Muscle of leg (tissue), 11 donors: ENCODE data around the gene IVD. TPM values are rescaled to one million over a fixed set of nuclear protein-coding genes. Genes with fewer than 3 reads are reported as not detected.

Experiments
- DNase-seq: peaks from one replicate; pipeline ENCODE4 v3.0.0; 2013
- H3K27ac ChIP-seq: one replicate; pipeline ENCODE4 v1.5.1; 2013; ENCODE audit warnings: mild to moderate bottlenecking, low read length, control low read depth
- H3K27me3 ChIP-seq: one replicate; pipeline ENCODE4 v1.6.1; 2013; ENCODE audit warnings: low read length; ENCODE audit not compliant: control insufficient read depth, insufficient read depth
- H3K36me3 ChIP-seq: one replicate; pipeline ENCODE4 v1.6.1; 2013; ENCODE audit warnings: low read length; ENCODE audit not compliant: control insufficient read depth, insufficient read depth
- H3K4me1 ChIP-seq: one replicate; pipeline ENCODE4 v1.6.1; 2013; ENCODE audit warnings: low read length; ENCODE audit not compliant: control insufficient read depth, insufficient read depth
- H3K4me3 ChIP-seq: one replicate; pipeline ENCODE4 v1.5.1; 2013; ENCODE audit warnings: low read length, control low read depth
- H3K9me3 ChIP-seq: replicated peaks from 2 replicates; pipeline ENCODE4 v1.6.1; 2013; ENCODE audit warnings: low read depth, low read length; ENCODE audit not compliant: control insufficient read depth
- WGBS: methylation state at CpG from one replicate; pipeline ENCODE4 v1.1.5; 2013; ENCODE audit warnings: missing lambda C conversion rate; ENCODE audit not compliant: insufficient coverage; 5-methylcytosine and 5-hydroxymethylcytosine counted together
- polyA plus RNA-seq, 8 donors: library from polyadenylated mRNA; unstranded; fragments of 120-200 nt; gene quantifications; one replicate each; pipeline versions ENCODE4 v1.2.1 to v1.2.3, GENCODE V29; 2013; ENCODE audit warnings: inconsistent platforms in 1 of 8, low replicate concordance in 1 of 8; ENCODE audit not compliant: insufficient read length in 8 of 8, insufficient read depth in 1 of 8
- total RNA-seq: library from RNA; stranded (reverse); fragments of 120-200 nt; gene quantifications from one replicate; pipeline ENCODE4 v1.2.4, GENCODE V29; 2013

Gene IVD
- total and polyA plus RNA-seq, 9 donors = 30.5 to 60.3 (median 49.2) TPM

GRCh38 chr15:40388941-40389823, 16.4 kb upstream of the IVD start:
- WGBS = 94% methylated on average over 9 of the region's 13 CpGs
- H3K27ac ChIP-seq = no peak overlapping the region
- H3K36me3 ChIP-seq = peaks cover 43% of the 10 kb centered on the region

GRCh38 chr15:40389824-40390595, 15.6 kb upstream of the IVD start:
- Histone ChIP-seq H3K4me1 (no peaks in the 10 kb centered on the region), H3K27me3 (no peaks in the 10 kb centered on the region), H3K27ac (no peak overlapping the region), H3K36me3 (peaks cover 47% of the 10 kb centered on the region), H3K9me3 (no peaks in the 10 kb centered on the region), H3K4me3 (no peak overlapping the region)
- DNase-seq = no peak
- 100% methylated on average over 1 of the region's 2 CpGs for WGBS

More at GRCh38 chr15:40388941-40389823, 16.4 kb upstream of the IVD start:
- Histone ChIP-seq H3K27me3 (no peaks in the 10 kb centered on the region), H3K4me3 (no peak overlapping the region), H3K9me3 (no peaks in the 10 kb centered on the region), H3K4me1 (no peaks in the 10 kb centered on the region)
- DNase-seq = peak; percentile 39

- no CpG with 5 or more reads among the region's 4 CpGs for whole genome bisulfite sequencing
- Histone ChIP-seq H3K4me1 (no peaks in the 10 kb centered on the region), H3K9me3 (no peaks in the 10 kb centered on the region), H3K27ac (no peak overlapping the region), H3K36me3 (peaks cover 31% of the 10 kb centered on the region), H3K27me3 (no peaks in the 10 kb centered on the region), H3K4me3 (no peak overlapping the region)
- DNase-seq = no peak
These were observed 12.3 kb upstream of the IVD start for GRCh38 chr15:40392986-40393948.

DNA sequence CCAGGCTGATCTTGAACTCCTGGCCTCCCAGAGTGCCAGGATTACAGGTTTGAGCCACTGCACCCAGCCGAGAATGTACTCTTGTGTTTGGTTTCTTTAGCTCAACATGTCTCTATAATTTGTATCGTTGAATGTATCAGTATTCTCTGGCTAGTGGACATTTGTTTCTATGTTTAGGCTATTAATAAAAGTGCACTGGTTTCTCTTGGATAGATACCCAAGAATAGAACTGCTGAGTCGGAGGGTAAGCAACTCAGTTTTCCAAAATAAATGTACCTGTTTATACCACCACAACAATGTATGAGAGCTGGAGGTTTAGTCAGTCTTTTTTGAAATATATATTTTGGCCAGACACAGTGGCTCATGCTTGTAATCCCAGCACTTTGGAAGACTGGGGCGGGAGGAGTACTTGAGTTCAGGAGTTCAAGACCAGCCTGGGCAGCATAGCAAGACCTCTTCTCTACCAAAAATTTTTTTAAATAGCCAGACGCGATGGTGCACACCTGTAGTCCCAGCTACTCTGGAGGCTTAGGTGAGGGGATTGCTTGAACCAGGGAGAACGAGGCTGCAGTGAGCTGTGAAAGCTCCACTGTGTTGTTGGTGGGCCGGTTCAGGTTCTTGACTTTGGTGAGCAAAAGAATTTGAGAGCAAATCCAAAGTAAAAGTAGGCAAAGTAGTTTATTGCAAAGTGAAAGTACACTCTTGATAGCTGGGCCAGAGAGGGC, 7.7 kb upstream of the IVD start:
- no peak overlapping the region for H3K4me3 ChIP-seq
- no peaks in the 10 kb centered on the region for H3K4me1 ChIP-seq
- no peaks in the 10 kb centered on the region for H3K27me3 ChIP-seq
- 90% methylated on average over 3 of the region's 8 CpGs for WGBS
- H3K36me3 ChIP-seq = peaks cover 11% of the 10 kb centered on the region
- DNase-seq = no peak
- H3K27ac ChIP-seq = no peak overlapping the region
- no peaks in the 10 kb centered on the region for H3K9me3 ChIP-seq

- 95% methylated on average over 4 of the region's 4 CpGs for WGBS
- Histone ChIP-seq H3K4me3 (no peak overlapping the region), H3K27ac (no peak overlapping the region), H3K36me3 (peaks cover 9% of the 10 kb centered on the region), H3K27me3 (no peaks in the 10 kb centered on the region), H3K9me3 (no peaks in the 10 kb centered on the region), H3K4me1 (no peaks in the 10 kb centered on the region)
- DNase-seq = peak; percentile 70
These were observed 7.2 kb upstream of the IVD start for GRCh38 chr15:40398413-40398873.

GRCh38 chr15:40399370-40399769, 6.2 kb upstream of the IVD start:
- H3K36me3 ChIP-seq = peaks cover 6% of the 10 kb centered on the region
- no peaks in the 10 kb centered on the region for H3K4me1 ChIP-seq
- H3K9me3 ChIP-seq = no peaks in the 10 kb centered on the region
- H3K27ac ChIP-seq = no peak overlapping the region
- 89% methylated on average over 4 of the region's 7 CpGs for WGBS
- H3K4me3 ChIP-seq = no peak overlapping the region
- no peak for DNase-seq
- H3K27me3 ChIP-seq = no peaks in the 10 kb centered on the region

DNA sequence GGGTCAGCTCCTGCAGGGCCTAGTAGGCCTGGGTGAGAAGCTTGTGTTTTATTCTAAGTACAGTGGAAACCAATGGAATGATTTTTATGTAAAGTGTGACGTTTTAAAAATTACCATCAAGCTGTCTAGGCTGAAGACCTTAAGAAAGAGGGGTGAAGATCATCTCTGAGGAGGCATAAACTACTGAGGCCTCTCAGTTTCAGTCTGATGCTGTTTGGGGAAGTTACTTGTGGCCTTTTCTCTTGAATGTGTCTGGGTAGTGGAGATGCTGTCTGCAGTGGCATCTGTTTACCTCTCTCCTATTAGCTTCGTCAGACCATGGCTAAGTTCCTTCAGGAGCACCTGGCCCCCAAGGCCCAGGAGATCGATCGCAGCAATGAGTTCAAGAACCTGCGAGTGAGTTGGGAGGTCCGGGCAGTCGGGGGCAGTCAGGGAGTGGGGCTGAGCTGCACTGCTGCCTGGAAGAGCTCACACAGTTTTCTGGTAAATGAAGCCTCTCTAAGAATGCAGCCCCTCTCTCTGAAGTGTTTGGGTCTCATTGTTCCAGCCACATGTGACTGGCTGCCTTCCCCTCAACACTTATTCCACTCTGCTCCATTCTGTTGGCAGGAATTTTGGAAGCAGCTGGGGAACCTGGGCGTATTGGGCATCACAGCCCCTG, 1.9 kb downstream of the IVD start:
- H3K9me3 ChIP-seq = no peaks in the 10 kb centered on the region
- 81% methylated on average over 7 of the region's 8 CpGs for WGBS
- H3K4me3 ChIP-seq = no peak overlapping the region
- H3K36me3 ChIP-seq = peaks cover 39% of the 10 kb centered on the region
- peaks cover 14% of the 10 kb centered on the region for H3K4me1 ChIP-seq
- no peak for DNase-seq
- H3K27me3 ChIP-seq = no peaks in the 10 kb centered on the region
- H3K27ac ChIP-seq = no peak overlapping the region

DNA sequence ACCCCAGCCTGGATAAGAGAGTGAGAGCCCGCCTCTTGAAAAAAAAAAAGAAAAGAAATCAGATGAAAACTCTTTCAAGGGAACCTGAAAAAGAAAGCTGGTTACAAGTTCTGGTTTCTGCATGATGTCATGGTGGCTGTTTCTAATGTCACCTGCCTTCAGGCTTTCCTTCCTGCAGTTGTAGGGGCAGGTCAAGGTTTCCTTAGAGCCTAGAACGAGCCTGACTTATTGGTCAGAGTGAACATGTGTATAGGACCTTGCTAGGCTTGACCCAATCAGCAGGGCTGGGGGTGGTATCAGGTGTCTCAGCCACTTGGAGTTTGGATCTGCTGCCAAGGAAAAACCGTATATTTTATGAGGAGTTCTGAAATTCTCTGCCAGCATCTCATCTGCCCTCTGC, 3.8 kb downstream of the IVD start:
- Histone ChIP-seq H3K4me3 (no peak overlapping the region), H3K27me3 (no peaks in the 10 kb centered on the region), H3K4me1 (peaks cover 14% of the 10 kb centered on the region), H3K36me3 (peaks cover 58% of the 10 kb centered on the region), H3K27ac (no peak overlapping the region), H3K9me3 (no peaks in the 10 kb centered on the region)
- WGBS = 74% methylated on average over 3 of the region's 3 CpGs
- no peak for DNase-seq

- Histone ChIP-seq H3K4me1 (peaks cover 12% of the 10 kb centered on the region), H3K36me3 (peaks cover 70% of the 10 kb centered on the region), H3K27me3 (no peaks in the 10 kb centered on the region), H3K27ac (no peak overlapping the region), H3K9me3 (no peaks in the 10 kb centered on the region), H3K4me3 (no peak overlapping the region)
- DNase-seq = no peak
- 100% methylated on average over 1 of the region's 11 CpGs for WGBS
These were observed 4.9 kb downstream of the IVD start for GRCh38 chr15:40410476-40410875.
